Adipose tissue (tissue), 3 donors: Measurements from ENCODE around the gene ALAD. TPM values are rescaled to one million over a fixed set of nuclear protein-coding genes. Genes with fewer than 3 reads are reported as not detected.
"Not testable (repeated sequence)": the region's sequence is repeated elsewhere in the genome, so short reads cannot be mapped to it uniquely, and the experiment has no call there.

Experiments
- H3K27ac ChIP-seq: one replicate; pipeline ENCODE4 v1.5.1; 2013; ENCODE audit warnings: low read depth, low read length
- WGBS, 3 donors: extraction: QIAGEN DNeasy Blood & Tissue Kit; methylation state at CpG; one replicate each; pipeline ENCODE4 v1.1.7; 2013; 5-methylcytosine and 5-hydroxymethylcytosine counted together
- polyA plus RNA-seq, 3 donors: library from polyadenylated mRNA; stranded (reverse); fragments of 200-250 nt; gene quantifications; one replicate each; pipeline ENCODE4 v1.2.3, GENCODE V29; 2013
- donor health status: healthy with polysubstance abuse.
- donor health status: Bipolar disorder and iron deficiency.
- donor health status: healthy.

Gene ALAD
- polyA plus RNA-seq, 3 donors = 32.5 to 56.7 (median 40.1) TPM

DNA sequence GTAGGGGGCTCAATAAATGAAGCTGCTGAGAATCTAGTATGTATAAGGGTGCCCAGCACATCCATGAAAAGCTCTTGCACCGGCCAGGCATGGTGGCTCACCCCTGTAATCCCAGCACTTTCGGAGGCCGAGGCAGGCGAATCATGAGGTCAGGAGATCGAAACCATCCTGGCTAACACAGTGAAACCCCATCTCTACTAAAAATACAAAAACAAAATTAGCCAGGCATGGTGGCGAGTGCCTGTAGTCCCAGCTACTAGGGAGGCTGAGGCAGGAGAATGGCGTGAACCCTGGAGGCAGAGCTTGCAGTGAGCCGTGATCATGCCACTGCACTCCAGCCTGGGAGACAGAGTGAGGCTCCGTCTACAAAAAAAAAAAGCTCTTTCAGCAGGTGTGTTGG, 5.3 kb upstream of the ALAD start:
- not testable (repeated sequence) for H3K27ac ChIP-seq
- 79 to 92% (median 89%) methylated on average over 9 of the region's 9 CpGs for WGBS, 3 donors

DNA sequence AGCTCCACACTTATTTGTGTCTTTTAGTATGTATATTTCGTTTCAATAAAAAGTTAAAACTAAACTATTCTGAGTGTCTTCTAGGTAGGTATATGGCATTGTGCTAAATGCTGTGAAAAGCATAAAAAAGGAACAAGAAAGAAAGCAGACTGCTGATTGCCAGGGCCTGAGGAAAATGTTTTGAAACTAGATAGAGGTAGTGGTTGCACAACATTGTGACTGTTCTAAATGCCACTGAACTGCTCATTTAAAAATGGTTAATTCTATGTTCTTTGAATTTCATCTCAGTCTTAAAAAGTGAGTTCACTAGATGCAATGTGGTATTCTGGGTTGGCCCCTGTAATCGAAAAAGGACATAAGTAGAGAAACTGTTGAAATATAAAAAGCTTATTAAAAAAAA, 2.6 kb upstream of the ALAD start:
- no peak overlapping the region for H3K27ac ChIP-seq
- 54 to 77% (median 54%) methylated on average over 2 of the region's 2 CpGs for WGBS, 3 donors

DNA sequence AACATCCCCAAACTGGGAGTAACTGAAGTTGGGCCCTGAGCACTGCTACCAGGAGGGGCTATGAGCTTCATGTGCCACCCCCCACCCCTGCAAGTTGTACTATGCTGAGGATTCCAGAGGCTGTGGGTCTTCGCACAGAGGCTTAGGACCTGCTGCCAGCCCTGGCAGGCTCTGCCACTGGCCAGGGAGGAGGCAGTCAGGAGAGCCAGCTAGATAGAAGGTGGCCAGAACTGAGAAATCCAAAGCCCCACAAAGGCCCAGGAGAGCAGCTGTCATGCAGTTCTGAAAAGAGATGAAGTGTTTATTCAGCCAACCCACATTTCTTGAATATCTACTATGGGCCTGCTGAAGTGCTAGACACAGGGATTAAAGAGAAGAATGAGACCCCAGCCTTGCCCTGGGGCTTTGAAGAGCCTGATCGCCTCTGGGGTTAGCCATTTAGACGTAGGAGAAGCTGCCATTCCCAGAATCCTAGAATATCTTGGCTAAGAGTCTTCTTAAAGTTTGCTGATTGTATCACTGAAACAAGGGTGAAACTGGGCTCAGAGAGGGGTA, 1.4 kb downstream of the ALAD start:
- no peak overlapping the region for H3K27ac ChIP-seq
- 37 to 90% (median 89%) methylated on average over 3 of the region's 3 CpGs for WGBS, 3 donors

DNA sequence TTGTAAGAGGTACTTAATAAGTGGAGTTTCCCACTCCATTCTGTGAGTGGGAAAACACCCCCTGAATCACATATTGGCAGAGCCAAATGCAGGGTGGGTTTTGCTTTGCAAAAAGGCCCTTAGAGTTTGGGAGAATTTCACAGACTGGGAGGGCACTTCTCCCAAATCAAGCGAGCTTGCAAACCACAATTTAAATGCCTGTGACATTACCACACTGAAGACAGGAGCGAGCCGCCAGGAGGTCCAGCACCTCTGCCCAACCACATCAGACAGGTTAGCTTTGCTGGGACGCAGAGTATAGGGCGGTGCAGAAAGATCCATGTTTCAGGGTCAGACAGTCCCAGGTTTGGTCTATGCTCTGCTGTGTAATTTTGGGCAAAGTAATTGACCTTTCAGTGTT, 2.3 kb downstream of the ALAD start:
- H3K27ac ChIP-seq = no peak overlapping the region
- WGBS, 3 donors = 43 to 88% (median 88%) methylated on average over 5 of the region's 5 CpGs

DNA sequence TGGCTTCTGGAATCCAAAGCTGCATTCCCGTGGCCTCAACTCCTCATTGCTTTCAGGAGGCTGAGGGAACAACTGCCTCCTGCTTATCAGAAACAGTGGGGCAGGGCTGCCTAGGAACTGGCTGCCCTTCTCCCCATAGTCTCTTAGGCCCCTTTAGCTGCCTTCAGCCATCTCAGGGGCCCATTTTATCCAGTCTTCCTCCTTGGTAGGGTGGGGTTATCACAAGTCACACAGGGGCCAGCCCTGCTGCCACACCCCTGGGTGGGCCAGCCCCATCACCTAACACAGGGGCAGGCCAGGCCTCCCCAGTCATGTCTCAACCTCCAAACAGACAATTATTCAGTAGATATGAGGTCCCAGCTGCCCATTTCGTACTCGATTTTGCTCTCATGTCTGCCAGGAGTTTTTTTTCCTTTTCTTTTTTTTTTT, 3.9 kb downstream of the ALAD start:
- H3K27ac ChIP-seq = no peak overlapping the region
- WGBS, 3 donors = 64 to 82% (median 64%) methylated on average over 3 of the region's 3 CpGs

DNA sequence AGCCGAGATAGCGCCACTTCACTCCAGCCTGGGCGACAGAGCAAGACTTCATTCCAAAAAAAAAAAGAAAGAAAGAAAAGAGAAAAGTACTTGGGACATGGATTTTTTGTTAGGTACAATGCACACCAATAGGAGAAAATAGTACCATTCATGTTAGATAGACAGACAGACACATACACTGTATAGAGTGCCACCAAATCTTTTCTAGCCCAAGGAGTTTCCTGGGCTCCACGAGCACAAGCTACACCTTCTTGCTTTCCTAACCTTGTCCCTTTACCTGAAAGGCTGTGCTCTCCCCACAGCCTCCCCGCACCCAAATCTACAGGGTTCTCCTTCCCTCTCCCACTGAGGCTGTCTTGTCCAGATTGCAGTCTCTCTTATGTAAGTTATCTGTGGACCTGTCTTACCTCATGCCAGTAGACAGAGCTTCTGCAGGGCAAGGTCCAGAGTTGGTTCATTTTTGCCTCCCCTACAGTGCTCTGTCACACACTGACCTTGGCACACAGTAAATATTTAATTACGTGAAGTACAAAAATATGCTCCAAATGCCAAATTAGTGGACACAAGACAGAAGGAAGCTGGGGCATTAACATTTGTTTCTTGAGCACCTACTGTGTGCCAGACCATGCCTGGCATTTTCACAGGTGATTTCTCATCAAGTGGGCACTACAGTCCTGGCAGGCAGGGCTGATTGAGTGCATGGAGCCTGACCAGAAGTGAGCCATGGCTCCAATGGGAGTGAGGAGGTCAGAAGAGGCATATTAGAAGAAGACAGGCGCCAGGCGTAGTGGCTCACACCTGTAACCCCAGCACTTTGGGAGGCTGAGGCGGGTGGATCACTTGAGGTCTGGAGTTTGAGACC, 5.9 kb downstream of the ALAD start:
- no peak overlapping the region for H3K27ac ChIP-seq
- WGBS, 3 donors = 79 to 97% (median 95%) methylated on average over 9 of the region's 9 CpGs

DNA sequence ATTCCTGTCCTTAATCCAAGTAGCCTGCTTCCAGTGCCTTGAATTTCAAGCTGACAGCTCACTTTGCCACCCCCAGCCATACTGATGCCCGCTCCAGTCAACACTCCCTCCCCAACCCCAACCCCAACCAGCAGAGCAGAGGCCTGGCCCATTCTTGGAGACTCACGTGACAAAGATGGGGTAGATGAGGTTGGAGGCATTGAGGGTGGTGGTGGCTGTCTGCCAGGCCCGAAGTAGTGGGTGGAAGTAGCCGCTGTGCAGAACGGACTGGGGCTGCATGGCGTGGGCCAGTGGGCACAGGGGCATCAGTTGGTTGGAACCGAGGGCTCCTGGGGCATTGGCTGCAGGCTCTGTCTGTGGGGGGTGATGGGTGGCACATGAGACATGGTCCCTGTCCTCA, 7.8 kb downstream of the ALAD start:
- no peak overlapping the region for H3K27ac ChIP-seq
- 93 to 96% (median 95%) methylated on average over 7 of the region's 7 CpGs for WGBS, 3 donors

DNA sequence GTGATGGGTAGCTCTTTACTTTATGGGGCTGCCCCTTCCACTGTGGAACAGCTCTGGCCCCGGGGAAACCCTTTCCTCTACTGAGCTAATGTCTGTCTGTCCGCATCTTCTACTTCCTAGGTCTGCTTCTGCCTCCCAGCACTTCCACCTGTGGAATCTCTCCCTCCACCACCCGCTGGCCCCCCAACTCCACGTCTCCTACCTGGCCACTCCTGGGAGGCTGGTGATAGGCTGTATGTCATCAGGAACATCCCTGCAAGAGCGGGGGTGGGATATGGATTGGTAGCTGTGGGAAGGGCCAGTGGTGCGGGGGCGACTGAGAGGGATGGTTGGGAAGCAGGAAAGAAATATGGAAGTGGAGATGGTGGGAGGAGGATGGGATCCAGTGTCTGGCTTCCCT, 9.2 kb downstream of the ALAD start:
- 93 to 95% (median 95%) methylated on average over 7 of the region's 7 CpGs for WGBS, 3 donors
- H3K27ac ChIP-seq = no peak overlapping the region

DNA sequence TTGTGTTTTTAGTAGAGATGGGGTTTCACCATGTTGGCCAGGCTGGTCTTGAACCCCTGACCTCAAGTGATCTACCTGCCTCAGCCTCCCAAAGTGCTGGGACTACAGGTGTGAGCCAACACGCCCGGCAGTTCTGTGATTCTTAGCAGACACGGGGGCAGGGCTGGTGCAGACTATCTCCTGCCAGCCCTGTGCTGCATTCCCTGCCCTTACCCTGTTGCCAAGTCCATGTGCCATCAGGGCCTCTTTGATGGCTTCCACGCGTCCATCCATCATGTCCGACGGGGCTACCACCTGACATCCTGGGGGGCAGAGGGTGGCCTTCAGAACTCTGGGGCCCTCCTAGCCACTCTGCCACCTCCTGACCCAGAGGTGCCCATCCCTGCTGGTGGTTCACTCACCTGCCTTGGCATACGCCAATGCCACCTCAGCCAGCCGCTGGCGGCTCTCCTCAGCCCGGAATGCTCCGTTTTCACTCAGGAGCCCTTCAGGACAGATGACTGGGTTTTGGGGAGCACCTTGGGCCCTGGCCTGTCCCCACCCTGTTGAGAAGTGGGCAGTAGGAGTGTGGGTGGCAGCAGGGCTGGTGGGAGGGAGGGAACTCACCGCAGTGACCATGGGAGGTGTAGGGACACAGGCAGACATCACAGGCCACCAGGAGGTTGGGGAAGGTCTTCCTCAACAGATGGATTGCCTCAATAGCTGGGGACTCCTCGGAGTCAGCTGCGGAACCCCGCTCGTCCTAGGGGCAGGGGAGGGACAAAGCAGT, 10.7 kb downstream of the ALAD start:
- 85 to 97% (median 94%) methylated on average over 17 of the region's 17 CpGs for WGBS, 3 donors
- no peak overlapping the region for H3K27ac ChIP-seq

DNA sequence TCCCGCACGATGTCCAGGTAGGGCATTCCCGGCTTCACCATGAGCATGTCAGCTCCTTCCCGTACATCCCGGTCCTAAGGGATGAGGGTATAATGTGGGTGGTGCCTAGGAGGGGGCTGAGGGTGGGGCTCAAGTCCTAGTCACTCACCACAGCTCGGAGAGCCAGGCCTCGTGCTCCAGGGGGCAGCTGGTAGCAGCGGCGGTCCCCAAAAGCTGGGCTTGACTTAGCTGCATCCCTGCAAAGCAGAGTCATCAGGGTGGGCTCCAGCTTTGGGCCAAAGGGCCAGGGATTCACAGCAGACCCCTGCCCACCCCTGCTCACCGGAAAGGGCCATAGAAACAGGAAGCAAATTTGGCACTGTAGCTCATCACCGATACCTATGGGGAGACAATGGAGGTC, 11.6 kb downstream of the ALAD start:
- no peak overlapping the region for H3K27ac ChIP-seq
- WGBS, 3 donors = 88 to 93% (median 89%) methylated on average over 11 of the region's 11 CpGs

DNA sequence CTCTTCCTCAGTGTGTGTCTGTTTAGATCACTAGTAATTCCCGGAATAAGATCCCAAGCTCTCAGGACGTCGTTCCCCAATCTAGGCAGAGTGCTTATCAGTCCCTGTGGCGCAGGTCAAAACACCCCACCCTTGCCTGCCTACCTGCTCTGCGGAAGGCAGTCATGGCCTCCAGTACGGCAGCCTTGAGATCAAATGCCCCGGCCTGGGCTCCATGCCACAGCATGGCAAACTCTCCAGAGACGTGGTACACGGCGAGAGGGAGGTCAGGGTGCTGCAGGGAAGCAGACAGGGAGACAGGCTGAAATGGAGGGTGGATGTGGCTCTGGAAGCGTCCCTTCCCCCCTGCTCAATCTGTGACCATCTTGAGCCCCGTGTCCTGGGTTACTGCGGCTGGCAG, 12.3 kb downstream of the ALAD start:
- WGBS, 3 donors = 24 to 93% (median 85%) methylated on average over 13 of the region's 13 CpGs
- no peak overlapping the region for H3K27ac ChIP-seq

DNA sequence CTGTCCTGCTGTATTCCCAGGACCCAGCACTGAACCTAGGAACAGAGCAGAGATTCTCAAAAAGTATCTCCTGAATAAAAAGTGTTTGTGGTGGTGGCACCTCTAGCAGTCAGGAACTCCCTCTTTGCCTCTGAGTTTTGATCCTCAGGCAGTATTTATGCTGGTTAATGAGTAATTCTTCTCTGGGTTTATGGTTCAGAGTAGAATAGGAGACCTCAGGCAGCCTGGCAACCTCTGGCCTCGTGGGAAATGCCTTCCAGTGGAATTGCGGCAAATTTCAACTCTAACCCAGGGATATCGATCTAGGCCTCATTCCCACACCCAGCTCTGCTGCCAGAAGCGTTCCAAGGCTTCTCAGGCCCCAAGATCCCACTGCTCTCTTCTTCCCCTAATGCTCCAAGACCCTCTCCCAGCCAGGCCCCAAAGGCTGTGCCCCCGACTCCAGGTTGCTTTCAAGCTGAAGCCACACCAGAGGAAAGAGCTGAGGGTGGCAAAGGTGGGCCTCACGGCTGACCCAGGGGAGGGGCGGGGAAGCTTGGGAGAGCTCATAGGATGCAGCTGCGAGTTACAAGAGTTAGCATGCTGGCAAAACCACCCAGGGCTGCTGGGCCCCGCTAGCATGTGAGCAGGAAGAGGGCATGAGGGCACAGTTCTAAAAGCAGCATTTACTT, 13.4 kb downstream of the ALAD start:
- H3K27ac ChIP-seq = no peak overlapping the region
- 26 to 92% (median 75%) methylated on average over 9 of the region's 9 CpGs for WGBS, 3 donors

DNA sequence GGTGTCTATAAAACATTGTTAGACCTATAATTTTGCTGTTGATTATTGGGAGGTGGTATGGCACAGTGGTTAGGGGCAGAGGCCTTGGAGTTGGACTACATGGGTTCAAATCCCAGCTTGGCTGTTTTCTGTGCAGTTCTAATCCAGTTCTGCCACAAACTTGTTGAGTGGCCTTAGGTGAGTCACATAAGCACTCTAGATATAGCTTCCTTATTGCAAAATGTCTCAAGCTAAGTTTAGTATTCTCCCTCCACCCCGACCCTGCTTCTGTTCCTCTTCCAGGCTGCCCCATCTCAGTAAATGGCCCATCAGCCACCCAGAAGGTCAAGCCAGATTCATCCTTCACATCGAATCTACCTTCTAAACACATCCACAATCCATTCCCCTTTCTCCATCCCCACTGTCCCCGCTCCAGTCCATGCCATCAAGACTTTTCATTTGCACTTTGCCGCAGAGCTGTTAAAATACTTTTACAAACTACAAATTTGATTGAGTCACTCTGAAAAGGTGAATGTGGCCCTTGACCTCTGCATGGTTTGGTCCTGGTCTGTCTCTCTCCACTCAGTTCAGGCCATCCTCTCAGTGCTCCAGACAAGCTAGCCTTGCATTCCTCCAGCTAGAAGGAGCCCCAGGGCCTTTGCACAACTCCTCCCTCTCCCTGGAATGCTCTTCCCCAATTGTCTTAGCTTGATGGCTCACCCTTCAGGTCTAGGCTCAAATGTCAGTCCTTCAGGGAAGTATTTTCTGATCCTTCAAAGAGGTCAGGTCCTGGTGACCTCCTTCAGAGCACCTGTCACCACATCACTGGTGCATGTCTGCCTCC, 14.3 kb downstream of the ALAD start:
- no peak overlapping the region for H3K27ac ChIP-seq
- 78 to 94% (median 81%) methylated on average over 4 of the region's 4 CpGs for WGBS, 3 donors

DNA sequence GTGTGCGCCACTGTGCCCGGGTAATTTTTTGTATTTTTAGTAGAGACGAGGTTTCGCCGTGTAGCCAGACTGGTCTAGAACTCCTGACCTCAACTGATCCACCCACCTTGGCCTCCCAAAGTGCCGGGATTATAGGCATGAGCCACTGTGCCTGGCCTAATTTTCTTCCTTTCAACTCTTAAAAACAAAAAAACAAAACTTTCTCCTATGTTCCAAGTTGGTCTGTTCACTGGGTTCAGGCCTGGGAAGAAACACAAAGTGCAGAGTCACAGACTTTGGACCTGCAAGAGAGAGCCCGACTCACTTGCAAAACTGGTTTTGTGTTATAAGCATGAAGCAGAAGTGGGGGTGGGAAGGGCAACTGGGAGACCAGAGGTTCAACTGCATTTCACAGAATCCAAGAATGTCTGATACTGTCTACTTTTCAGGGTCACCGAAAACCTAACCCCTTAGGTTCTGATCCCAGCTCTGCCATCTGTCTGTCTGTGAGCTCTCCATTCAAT, 19.1 kb downstream of the ALAD start:
- H3K27ac ChIP-seq = no peak overlapping the region
- WGBS, 3 donors = 26 to 90% (median 81%) methylated on average over 8 of the region's 8 CpGs

DNA sequence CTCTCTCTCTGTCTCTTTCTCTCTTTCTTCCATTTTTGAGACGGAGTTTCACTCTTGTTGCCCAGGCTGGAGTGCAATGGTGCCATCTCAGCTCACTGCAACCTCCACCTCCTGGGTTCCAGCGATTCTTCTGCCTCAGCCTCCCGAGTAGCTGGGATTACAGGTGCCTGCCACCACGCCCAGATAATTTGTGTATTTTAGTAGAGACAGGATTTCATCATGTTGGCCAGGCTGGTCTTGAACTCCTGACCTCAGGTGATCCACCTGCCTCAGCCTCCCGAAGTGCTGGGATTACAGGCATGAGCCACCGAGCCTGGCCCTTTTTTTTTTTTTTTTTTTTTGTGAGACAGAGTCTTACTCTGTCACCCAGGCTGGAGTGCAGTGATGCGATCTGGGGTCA, 19.6 kb downstream of the ALAD start:
- 40 to 87% (median 83%) methylated on average over 7 of the region's 7 CpGs for WGBS, 3 donors
- not testable (repeated sequence) for H3K27ac ChIP-seq

DNA sequence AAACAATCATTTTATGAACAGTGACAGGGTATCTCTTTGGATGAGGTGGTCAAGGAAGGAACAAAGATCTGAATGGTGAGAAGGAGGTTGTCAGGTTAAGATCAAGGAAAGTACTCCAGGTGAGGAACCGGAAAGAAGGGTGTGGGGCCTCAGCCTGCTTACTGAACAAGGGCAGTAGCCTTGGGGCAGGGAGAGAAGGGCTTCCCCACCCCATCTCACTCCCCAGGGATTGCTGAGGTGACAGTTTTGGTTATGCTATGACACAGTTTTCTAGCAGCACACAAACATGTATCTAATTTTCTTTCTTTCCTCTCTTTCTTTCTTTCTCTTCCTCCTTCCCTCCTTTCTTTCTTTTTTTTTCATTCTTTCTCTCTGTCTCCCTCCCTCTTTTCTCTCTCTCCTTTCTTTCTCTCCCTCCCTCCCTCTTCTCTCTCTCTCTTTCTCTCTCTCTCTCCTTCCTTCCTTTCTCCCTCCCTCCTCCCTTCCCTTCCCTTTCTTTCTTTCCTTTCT, 20.2 kb downstream of the ALAD start:
- WGBS, 3 donors = 27 to 62% (median 58%) methylated on average over 1 of the region's 1 CpG
- no peak overlapping the region for H3K27ac ChIP-seq

DNA sequence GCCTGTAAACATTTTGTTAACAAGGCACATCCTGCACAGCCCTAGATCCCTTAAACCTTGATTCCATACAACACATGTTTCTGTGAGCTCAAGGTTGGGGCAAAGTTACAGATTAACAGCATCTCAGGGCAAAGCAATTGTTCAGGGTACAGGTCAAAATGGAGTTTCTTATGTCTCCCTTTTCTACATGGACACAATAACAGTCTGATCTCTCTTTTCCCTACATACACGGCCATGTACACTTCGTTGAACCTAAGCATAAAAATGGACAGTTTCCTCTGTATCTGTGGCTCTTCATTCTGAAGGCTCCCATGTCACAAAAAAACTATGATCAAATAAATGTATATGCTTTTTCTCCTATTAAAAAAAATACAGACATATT, 21.3 kb downstream of the ALAD start:
- H3K27ac ChIP-seq = not testable (repeated sequence)
- 55 to 89% (median 75%) methylated on average over 2 of the region's 2 CpGs for WGBS, 3 donors
